GM21423 (cell line): ENCODE measurements around the gene OR2S2.

Source experiments
- ATAC-seq: cut with Tn5 transposase; IDR thresholded peaks from one replicate; pipeline ENCODE4 v1.9.1; 2021; ENCODE audit warnings: mild to moderate bottlenecking, moderate library complexity; ENCODE audit not compliant: unreplicated experiment

OR2S2 gene

GRCh38 chr9:35910613-35911359, 47.2 kb downstream of the OR2S2 start:
- ATAC-seq, result no peak

GRCh38 chr9:35909687-35910612, 48.0 kb downstream of the OR2S2 start:
- ATAC-seq, result no peak

GRCh38 chr9:35909274-35909673, 48.7 kb downstream of the OR2S2 start, which contains the start of gene SPAAR:
TSS of gene SPAAR (plus strand) at chr9:35909490. CDS start at chr9:35910464, 974 bp downstream.
- ATAC-seq, result no peak

GRCh38 chr9:35908504-35909125, 49.3 kb downstream of the OR2S2 start:
- no peak for ATAC-seq

- no peak for ATAC-seq
These were observed 50.0 kb downstream of the OR2S2 start for GRCh38 chr9:35907711-35908503.
